C4-2B (cell line): Measurements from ENCODE around the gene SEPTIN8.

Experiments
- ZFX ChIP-seq: fragments of 450-650 bp; IDR thresholded peaks from 2 replicates; pipeline ENCODE4 v1.6.1; 2017
- TF ChIP-seq, protein P1 (sequence below): fragments of 450-650 bp; conservative IDR thresholded peaks from 2 replicates; pipeline ENCODE4 v1.5.1; 2017; ENCODE audit warnings: mild to moderate bottlenecking

GRCh38 chr5:132760049-132760420 is 17.0 kb downstream of the SEPTIN8 start:
- TF ChIP-seq, protein P1, sequence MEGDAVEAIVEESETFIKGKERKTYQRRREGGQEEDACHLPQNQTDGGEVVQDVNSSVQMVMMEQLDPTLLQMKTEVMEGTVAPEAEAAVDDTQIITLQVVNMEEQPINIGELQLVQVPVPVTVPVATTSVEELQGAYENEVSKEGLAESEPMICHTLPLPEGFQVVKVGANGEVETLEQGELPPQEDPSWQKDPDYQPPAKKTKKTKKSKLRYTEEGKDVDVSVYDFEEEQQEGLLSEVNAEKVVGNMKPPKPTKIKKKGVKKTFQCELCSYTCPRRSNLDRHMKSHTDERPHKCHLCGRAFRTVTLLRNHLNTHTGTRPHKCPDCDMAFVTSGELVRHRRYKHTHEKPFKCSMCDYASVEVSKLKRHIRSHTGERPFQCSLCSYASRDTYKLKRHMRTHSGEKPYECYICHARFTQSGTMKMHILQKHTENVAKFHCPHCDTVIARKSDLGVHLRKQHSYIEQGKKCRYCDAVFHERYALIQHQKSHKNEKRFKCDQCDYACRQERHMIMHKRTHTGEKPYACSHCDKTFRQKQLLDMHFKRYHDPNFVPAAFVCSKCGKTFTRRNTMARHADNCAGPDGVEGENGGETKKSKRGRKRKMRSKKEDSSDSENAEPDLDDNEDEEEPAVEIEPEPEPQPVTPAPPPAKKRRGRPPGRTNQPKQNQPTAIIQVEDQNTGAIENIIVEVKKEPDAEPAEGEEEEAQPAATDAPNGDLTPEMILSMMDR = no peak
- no peak for TF ChIP-seq ZFX
